ENCODE results near the gene TYW1.
A peak's percentile ranks its signal among the peaks of the same experiment; 100 is the strongest.
"Not testable (repeated sequence)": the region's sequence is repeated elsewhere in the genome, so short reads cannot be mapped to it uniquely, and the experiment has no call there.

TYW1 gene

GRCh38 chr7:66995050-66995776 lies 1.4 kb upstream of the TYW1 start, which contains the start of gene SBDS:
Gene SBDS, minus strand, starts transcription at chr7:66995586. Its CDS starts 169 bp downstream, at chr7:66995417.
- DNase-seq (ENCODE audit: low read depth) = peak; percentile 92

- not testable (repeated sequence) for DNase-seq (ENCODE audit: low read depth)
Measured at GRCh38 chr7:67000601-67001258, 4.1 kb downstream of the TYW1 start.

- DNase-seq (ENCODE audit: low read depth) = not testable (repeated sequence)
Measured at GRCh38 chr7:67004145-67004544, 7.5 kb downstream of the TYW1 start.

GRCh38 chr7:67006965-67007364 lies 10.3 kb downstream of the TYW1 start:
- DNase-seq (ENCODE audit: low read depth) = no peak

GRCh38 chr7:67008260-67008659 lies 11.6 kb downstream of the TYW1 start:
- DNase-seq (ENCODE audit: low read depth) = no peak

GRCh38 chr7:67009677-67010076 lies 13.0 kb downstream of the TYW1 start:
- DNase-seq (ENCODE audit: low read depth) = not testable (repeated sequence)

GRCh38 chr7:67014076-67014622 lies 17.5 kb downstream of the TYW1 start:
- DNase-seq (ENCODE audit: low read depth) = not testable (repeated sequence)

- DNase-seq (ENCODE audit: low read depth) = not testable (repeated sequence)
Measured at GRCh38 chr7:67017971-67018370, 21.3 kb downstream of the TYW1 start.

GRCh38 chr7:67018940-67019339 lies 22.3 kb downstream of the TYW1 start:
- no peak for DNase-seq (ENCODE audit: low read depth)

GRCh38 chr7:67019562-67020390 lies 23.1 kb downstream of the TYW1 start:
- no peak for DNase-seq (ENCODE audit: low read depth)

- no peak for DNase-seq (ENCODE audit: low read depth)
Measured at GRCh38 chr7:67021260-67021659, 24.6 kb downstream of the TYW1 start.

GRCh38 chr7:67022511-67022910 lies 25.9 kb downstream of the TYW1 start:
- DNase-seq (ENCODE audit: low read depth) = no peak

- not testable (repeated sequence) for DNase-seq (ENCODE audit: low read depth)
Measured at GRCh38 chr7:67025459-67025858, 28.8 kb downstream of the TYW1 start.

- DNase-seq (ENCODE audit: low read depth) = not testable (repeated sequence)
Measured at GRCh38 chr7:67031685-67032084, 35.1 kb downstream of the TYW1 start.

- no peak for DNase-seq (ENCODE audit: low read depth)
Measured at GRCh38 chr7:67033251-67033650, 36.6 kb downstream of the TYW1 start.

GRCh38 chr7:67036432-67037395 lies 40.1 kb downstream of the TYW1 start:
- DNase-seq (ENCODE audit: low read depth) = not testable (repeated sequence)

GRCh38 chr7:67040832-67041231 lies 44.2 kb downstream of the TYW1 start:
- not testable (repeated sequence) for DNase-seq (ENCODE audit: low read depth)

- not testable (repeated sequence) for DNase-seq (ENCODE audit: low read depth)
Measured at GRCh38 chr7:67042781-67043558, 46.3 kb downstream of the TYW1 start.

GRCh38 chr7:67043559-67043930 lies 46.9 kb downstream of the TYW1 start:
- DNase-seq (ENCODE audit: low read depth) = not testable (repeated sequence)

- DNase-seq (ENCODE audit: low read depth) = no peak
Measured at GRCh38 chr7:67045496-67045995, 48.9 kb downstream of the TYW1 start.

Data from HS-27A (cell line).